GM06990 (cell line): ENCODE results near the gene PWWP2B.

Experiments used
- DNase-seq: peaks from one replicate; pipeline ENCODE4 v3.0.0-alpha.2; 2011; ENCODE audit not compliant: insufficient read length; ENCODE audit errors: extremely low read depth
- H3K27me3 ChIP-seq: replicated peaks from 2 replicates; pipeline ENCODE4 v1.6.0; 2011; ENCODE audit warnings: low read length; ENCODE audit not compliant: control insufficient read depth, insufficient read depth
- H3K36me3 ChIP-seq: 2 replicates; pipeline ENCODE4 v1.5.1; 2011; ENCODE audit warnings: low read length; ENCODE audit not compliant: control insufficient read depth, insufficient read depth
- H3K4me3 ChIP-seq: replicated peaks from 2 replicates; pipeline ENCODE4 v1.5.1; 2011; ENCODE audit warnings: low read depth, mild to moderate bottlenecking, control low read depth, low read length
- CTCF ChIP-seq: IDR thresholded peaks from 2 replicates; pipeline ENCODE4 v1.5.1; 2011; ENCODE audit warnings: low read length, control low read depth, mild to moderate bottlenecking, inconsistent platforms; ENCODE audit not compliant: insufficient read depth, poor library complexity, severe bottlenecking

PWWP2B gene

GRCh38 chr10:132364594-132364970 lies 32.4 kb upstream of the PWWP2B start:
- TF ChIP-seq CTCF: no peak
- H3K4me3 ChIP-seq: no peak overlapping the region
- H3K27me3 ChIP-seq: no peaks in the 10 kb centered on the region
- no peaks in the 10 kb centered on the region for H3K36me3 ChIP-seq
- no peak for DNase-seq

GRCh38 chr10:132365102-132365501 lies 31.9 kb upstream of the PWWP2B start:
- no peak for TF ChIP-seq CTCF
- H3K4me3 ChIP-seq: no peak overlapping the region
- H3K27me3 ChIP-seq: no peaks in the 10 kb centered on the region
- no peaks in the 10 kb centered on the region for H3K36me3 ChIP-seq
- no peak for DNase-seq

GRCh38 chr10:132366006-132366405 lies 31.0 kb upstream of the PWWP2B start:
- no peak for TF ChIP-seq CTCF
- Histone ChIP-seq H3K27me3 (no peaks in the 10 kb centered on the region), H3K36me3 (no peaks in the 10 kb centered on the region), H3K4me3 (no peak overlapping the region)
- DNase-seq: no peak

GRCh38 chr10:132366499-132366898 lies 30.5 kb upstream of the PWWP2B start:
- Histone ChIP-seq H3K27me3 (no peaks in the 10 kb centered on the region), H3K4me3 (no peak overlapping the region), H3K36me3 (no peaks in the 10 kb centered on the region)
- TF ChIP-seq CTCF: no peak
- DNase-seq: no peak

- Histone ChIP-seq H3K4me3 (no peak overlapping the region), H3K27me3 (no peaks in the 10 kb centered on the region), H3K36me3 (no peaks in the 10 kb centered on the region)
- DNase-seq: no peak
- no peak for TF ChIP-seq CTCF
These were observed 28.6 kb upstream of the PWWP2B start for GRCh38 chr10:132368391-132368790.

GRCh38 chr10:132368881-132369635 lies 27.9 kb upstream of the PWWP2B start:
- Histone ChIP-seq H3K27me3 (no peaks in the 10 kb centered on the region), H3K36me3 (no peaks in the 10 kb centered on the region), H3K4me3 (no peak overlapping the region)
- DNase-seq: no peak
- TF ChIP-seq CTCF: no peak
